BLaER1 (cell line): ENCODE measurements around the gene SNRNP40.

Experiments
- H3K27ac ChIP-seq: shearing (Covaris generic); formaldehyde crosslinking; 2 replicates; pipeline ENCODE4 v1.8.1; 2022
- H3K27me3 ChIP-seq: shearing (Covaris generic); formaldehyde crosslinking; 2 replicates; pipeline ENCODE4 v1.8.1; 2022
- H3K36me3 ChIP-seq: shearing (Covaris generic); formaldehyde crosslinking; 2 replicates; pipeline ENCODE4 v1.8.1; 2022
- H3K4me1 ChIP-seq: shearing (Covaris generic); formaldehyde crosslinking; 2 replicates; pipeline ENCODE4 v1.8.1; 2022
- H3K4me2 ChIP-seq: shearing (Covaris generic); formaldehyde crosslinking; 2 replicates; pipeline ENCODE4 v1.8.1; 2022
- H3K4me3 ChIP-seq: shearing (Covaris generic); formaldehyde crosslinking; 2 replicates; pipeline ENCODE4 v1.8.1; 2022
- H3K9ac ChIP-seq: shearing (Covaris generic); formaldehyde crosslinking; 2 replicates; pipeline ENCODE4 v1.8.1; 2022
- H3K9me3 ChIP-seq: shearing (Covaris generic); formaldehyde crosslinking; 2 replicates; pipeline ENCODE4 v1.8.1; 2022
- H4K20me1 ChIP-seq: shearing (Covaris generic); formaldehyde crosslinking; 2 replicates; pipeline ENCODE4 v1.8.1; 2022
- Cebpa-rat ChIP-seq: shearing (Covaris generic); IDR thresholded peaks from 2 replicates; pipeline ENCODE4 v1.8.1; 2022

Gene SNRNP40

DNA sequence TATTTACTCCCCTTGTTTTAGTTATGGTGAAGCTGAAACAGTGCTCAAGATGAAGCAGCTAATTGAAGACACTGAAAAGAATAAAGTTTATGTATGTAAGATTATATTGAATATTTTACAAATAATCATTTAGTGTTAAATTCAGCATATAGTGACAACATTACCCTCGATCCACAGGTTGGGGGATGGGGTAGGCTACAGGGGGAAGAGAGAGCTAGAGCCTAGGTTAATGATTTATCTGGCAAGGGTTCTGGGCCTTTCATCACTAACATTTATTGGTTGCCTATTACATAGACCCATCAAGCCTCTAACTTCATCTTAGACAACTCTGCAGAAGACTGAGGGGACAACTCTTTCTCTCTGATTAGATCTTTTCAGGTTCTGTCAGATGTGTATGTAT lies 21.6 kb upstream of the SNRNP40 start:
- H3K4me1 ChIP-seq: no peaks in the 10 kb centered on the region
- TF ChIP-seq Cebpa-rat: no peak
- no peak overlapping the region for H3K27ac ChIP-seq
- no peaks in the 10 kb centered on the region for H3K27me3 ChIP-seq
- no peak overlapping the region for H3K9ac ChIP-seq
- H3K9me3 ChIP-seq: no peaks in the 10 kb centered on the region
- no peak overlapping the region for H3K4me3 ChIP-seq
- peaks cover 88% of the 10 kb centered on the region for H3K36me3 ChIP-seq
- H3K4me2 ChIP-seq: no peak overlapping the region
- H4K20me1 ChIP-seq: no peaks in the 10 kb centered on the region

DNA sequence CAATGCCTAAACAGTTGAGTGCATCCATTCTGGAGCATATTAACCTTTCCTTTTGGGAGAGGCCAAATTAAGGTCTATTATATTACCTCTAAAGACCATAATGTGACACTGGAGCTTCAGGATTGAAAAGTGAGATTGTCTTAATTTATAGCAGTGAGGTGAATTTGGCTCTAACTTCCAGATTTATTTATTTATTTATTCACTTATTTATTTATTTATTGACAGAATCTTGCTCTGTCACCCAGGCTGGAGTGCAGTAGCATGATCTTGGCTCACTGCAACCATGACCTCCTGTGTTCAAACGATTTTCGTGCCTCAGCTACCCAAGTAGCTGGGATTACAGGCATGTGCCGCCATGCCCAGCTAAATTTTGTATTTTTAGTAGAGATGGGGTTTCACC lies 19.3 kb upstream of the SNRNP40 start:
- TF ChIP-seq Cebpa-rat: no peak
- Histone ChIP-seq H3K4me1 (no peaks in the 10 kb centered on the region), H3K27me3 (no peaks in the 10 kb centered on the region), H3K9me3 (no peaks in the 10 kb centered on the region), H3K9ac (no peak overlapping the region), H3K4me3 (no peak overlapping the region), H3K27ac (no peak overlapping the region), H3K36me3 (peaks cover 94% of the 10 kb centered on the region), H4K20me1 (no peaks in the 10 kb centered on the region), H3K4me2 (no peak overlapping the region)

DNA sequence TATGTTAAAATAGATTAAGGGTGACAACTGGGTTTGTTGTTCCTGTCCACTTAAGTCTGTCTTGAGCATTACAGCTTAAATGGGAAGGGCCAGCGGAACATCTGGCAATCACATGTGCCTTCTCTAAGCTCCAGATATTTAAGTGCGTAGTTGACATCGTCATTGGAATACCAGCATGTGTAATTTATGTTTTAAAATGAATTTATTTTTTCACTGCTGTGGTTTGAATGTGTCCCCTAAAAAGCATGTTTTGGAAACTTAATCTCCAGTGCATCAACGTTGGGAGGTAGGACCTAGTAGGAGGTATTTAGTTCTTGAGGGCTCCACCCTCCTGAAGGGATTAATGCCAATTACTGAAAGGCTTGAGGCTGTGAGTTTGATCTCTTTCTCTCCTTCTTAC lies 13.6 kb upstream of the SNRNP40 start:
- Histone ChIP-seq H3K4me1 (no peaks in the 10 kb centered on the region), H4K20me1 (peaks cover 11% of the 10 kb centered on the region; the same call in 1 of the 2 replicates), H3K27me3 (no peaks in the 10 kb centered on the region), H3K4me3 (no peak overlapping the region), H3K36me3 (peaks cover 71% of the 10 kb centered on the region), H3K9me3 (no peaks in the 10 kb centered on the region), H3K9ac (no peak overlapping the region), H3K27ac (no peak overlapping the region), H3K4me2 (no peak overlapping the region)
- no peak for TF ChIP-seq Cebpa-rat

DNA sequence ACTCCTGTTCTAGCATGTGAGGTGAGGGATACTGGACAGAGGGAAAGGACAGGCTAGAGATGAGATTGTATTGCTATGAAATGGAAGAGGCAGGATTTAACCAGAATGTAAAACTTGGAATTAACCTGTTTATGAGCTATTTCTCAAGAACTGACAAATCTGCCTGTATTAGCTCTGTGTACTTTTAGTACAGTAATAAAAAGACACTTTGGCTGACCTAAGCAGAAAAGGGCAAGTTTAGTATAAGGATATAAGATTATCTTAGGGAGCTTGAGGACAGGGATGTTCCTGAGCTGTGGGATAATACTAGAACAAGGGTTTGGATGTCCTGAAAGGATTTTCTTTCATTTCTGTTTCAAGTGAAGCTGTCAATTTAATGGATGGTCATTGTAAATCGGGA lies 11.4 kb upstream of the SNRNP40 start:
- Histone ChIP-seq H3K9ac (no peak overlapping the region), H3K4me1 (no peaks in the 10 kb centered on the region), H3K4me3 (no peak overlapping the region), H3K36me3 (peaks cover 61% of the 10 kb centered on the region), H4K20me1 (peaks cover 29% of the 10 kb centered on the region; the same call in 1 of the 2 replicates), H3K4me2 (no peak overlapping the region), H3K9me3 (no peaks in the 10 kb centered on the region), H3K27me3 (no peaks in the 10 kb centered on the region), H3K27ac (no peak overlapping the region)
- TF ChIP-seq Cebpa-rat: no peak

DNA sequence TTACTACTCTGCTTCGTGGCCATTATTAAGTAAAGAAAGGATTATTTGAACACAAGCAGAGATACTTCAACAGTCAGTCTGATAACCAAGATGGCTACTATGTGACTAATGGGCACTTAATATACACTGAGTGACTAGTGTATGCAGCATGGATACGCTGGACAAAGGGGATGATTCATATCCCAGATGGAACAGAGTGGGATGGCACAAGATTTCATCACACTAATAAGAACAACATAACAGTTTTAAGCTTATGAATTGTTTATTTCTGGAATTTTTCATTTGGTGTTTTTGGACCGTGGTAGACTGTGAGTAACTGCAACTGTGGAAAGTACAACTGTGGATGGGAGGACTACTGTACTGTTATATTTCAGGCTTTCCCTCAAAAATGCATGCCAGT lies 9.7 kb upstream of the SNRNP40 start:
- H3K27me3 ChIP-seq: no peaks in the 10 kb centered on the region
- peaks cover 44% of the 10 kb centered on the region for H4K20me1 ChIP-seq
- peaks cover 60% of the 10 kb centered on the region for H3K36me3 ChIP-seq
- H3K4me2 ChIP-seq: no peak overlapping the region
- H3K9ac ChIP-seq: no peak overlapping the region
- no peak overlapping the region for H3K27ac ChIP-seq
- H3K4me1 ChIP-seq: no peaks in the 10 kb centered on the region
- no peaks in the 10 kb centered on the region for H3K9me3 ChIP-seq
- H3K4me3 ChIP-seq: no peak overlapping the region
- no peak for TF ChIP-seq Cebpa-rat

DNA sequence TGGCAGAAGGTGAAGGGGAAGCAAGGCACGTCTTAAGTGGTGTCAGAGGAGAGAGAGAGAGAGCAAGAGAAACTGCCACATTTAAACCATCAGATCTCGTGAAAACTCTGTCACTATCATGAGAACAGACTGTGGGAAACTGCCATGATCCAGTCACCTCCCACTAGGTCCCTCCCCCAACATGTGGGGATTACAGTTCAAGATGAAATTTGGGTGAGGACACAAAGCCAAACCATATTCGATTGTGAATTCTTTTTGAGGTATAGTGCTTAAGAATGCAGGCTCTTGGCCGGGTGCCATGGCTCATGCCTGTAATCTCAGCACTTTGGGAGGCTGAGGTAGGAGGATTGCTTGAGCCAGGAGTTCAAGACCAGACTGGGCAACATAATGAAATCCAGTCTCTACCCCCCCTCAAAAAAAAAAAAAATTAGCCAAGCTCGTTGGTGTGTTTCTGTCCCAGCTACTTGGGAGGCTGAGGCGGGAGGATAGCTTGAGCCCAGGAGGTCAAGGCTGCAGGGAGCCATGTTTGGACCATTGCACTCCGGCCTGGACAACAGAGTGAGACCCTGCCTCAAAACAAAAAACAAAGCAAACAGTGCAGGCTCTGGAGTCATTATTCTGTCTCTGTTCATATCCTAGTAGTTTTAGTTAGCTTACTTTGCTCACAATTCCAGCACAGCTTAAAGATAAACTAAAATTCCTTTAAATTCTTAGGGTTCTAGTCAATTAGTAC lies 6.3 kb upstream of the SNRNP40 start:
- peaks cover 60% of the 10 kb centered on the region for H4K20me1 ChIP-seq
- no peaks in the 10 kb centered on the region for H3K9me3 ChIP-seq
- H3K9ac ChIP-seq: no peak overlapping the region
- H3K4me2 ChIP-seq: no peak overlapping the region
- TF ChIP-seq Cebpa-rat: no peak
- peaks cover 13% of the 10 kb centered on the region for H3K4me1 ChIP-seq
- no peak overlapping the region for H3K4me3 ChIP-seq
- no peaks in the 10 kb centered on the region for H3K27me3 ChIP-seq
- no peak overlapping the region for H3K27ac ChIP-seq
- peaks cover 49% of the 10 kb centered on the region for H3K36me3 ChIP-seq

DNA sequence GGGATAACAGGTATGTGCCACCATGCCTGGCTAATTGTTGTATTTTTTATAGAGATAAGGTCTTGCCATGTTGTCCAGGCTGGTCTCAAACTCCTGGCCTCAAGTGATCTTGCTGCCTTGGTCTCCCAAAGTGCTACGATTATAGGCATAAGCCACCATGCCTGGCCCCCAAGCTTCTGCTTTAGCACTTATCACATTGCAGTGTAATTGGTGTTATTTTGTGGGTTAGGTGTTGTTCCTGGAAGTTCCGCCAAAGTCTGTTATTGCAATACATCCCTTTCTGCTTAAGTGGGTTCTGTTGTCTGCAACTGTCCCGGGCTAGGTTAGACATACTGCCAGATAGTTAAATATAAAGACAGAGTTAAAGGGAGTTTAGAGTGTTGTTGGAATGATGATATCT lies 3.6 kb upstream of the SNRNP40 start:
- Histone ChIP-seq H3K4me3 (no peak overlapping the region), H3K36me3 (peaks cover 36% of the 10 kb centered on the region), H3K9ac (no peak overlapping the region), H3K4me2 (no peak overlapping the region), H3K27me3 (no peaks in the 10 kb centered on the region), H3K27ac (no peak overlapping the region), H4K20me1 (peaks cover 49% of the 10 kb centered on the region), H3K9me3 (no peaks in the 10 kb centered on the region), H3K4me1 (peaks cover 26% of the 10 kb centered on the region)
- TF ChIP-seq Cebpa-rat: no peak

DNA sequence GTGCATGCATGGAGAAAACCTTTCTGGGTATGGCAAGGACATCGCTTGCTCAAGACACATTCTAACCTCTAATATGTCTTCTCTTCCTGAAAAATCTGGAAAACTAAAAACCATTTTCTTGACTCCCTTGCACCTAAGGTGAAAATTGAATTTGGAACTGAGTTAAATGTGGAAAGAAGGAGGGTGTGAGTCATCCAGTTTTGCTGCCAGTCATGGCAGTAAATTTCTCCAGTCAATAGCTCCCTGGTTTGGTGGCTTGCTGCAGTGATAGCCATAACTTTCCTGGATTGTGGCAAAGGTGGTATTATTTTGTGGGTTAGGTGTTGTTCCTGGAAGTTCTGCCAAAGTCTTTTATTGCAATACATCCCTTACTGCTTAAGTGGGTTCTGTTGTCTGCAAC lies 2.8 kb upstream of the SNRNP40 start:
- no peak overlapping the region for H3K9ac ChIP-seq
- H3K9me3 ChIP-seq: no peaks in the 10 kb centered on the region
- H3K27me3 ChIP-seq: no peaks in the 10 kb centered on the region
- H3K4me2 ChIP-seq: no peak overlapping the region
- H3K4me3 ChIP-seq: no peak overlapping the region
- H3K36me3 ChIP-seq: peaks cover 34% of the 10 kb centered on the region
- no peak overlapping the region for H3K27ac ChIP-seq
- no peak for TF ChIP-seq Cebpa-rat
- H4K20me1 ChIP-seq: peaks cover 42% of the 10 kb centered on the region
- peaks cover 29% of the 10 kb centered on the region for H3K4me1 ChIP-seq

DNA sequence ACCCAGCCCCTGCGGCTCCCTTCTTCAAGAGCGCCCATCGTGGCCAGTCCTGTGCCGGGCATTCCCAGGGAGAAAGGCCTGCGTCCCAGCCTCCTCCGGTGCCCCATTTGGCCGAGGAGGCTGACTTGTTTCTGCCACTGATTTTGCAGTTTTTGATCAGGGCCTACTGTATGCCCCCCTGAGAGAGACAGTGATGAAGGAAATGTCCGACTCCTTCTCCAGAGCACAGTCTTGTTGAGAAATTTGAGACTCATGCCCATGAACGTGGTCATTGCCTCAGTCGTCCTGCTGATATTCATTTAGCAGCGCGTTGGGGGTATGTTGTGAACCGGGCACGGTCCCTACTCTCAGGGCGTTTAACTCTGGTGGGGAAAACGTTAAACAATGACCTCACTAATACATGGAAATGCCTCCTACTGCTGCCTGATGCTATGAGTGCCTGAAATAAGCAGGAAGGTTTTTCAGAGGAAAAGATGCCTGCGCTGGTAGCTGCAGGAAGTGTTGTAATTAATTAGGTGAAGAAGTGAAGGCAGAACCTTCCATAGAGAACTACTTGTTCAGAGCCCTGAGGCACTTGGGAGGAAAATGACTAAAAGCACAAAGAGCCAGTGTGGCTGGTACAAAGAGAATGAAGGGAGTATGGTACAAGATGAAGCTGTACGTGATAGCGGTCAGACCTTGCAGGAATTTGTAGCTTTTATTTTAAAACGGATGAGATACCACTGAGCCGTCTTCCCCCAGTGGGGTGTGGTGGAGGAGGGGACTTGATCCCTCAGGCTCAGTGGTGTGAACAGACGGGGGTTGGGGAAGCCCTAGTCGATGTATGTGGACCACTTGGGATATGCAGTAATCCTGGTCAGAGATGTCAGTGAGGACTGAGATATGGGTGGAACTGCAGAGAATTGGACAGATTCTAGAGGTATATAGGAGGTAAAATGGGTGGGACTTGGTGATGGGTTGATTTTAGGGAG lies 974 bp upstream of the SNRNP40 start:
- H3K4me1 ChIP-seq: peaks cover 29% of the 10 kb centered on the region
- peak overlapping the region; percentile 79 for H3K27ac ChIP-seq
- H3K9me3 ChIP-seq: no peaks in the 10 kb centered on the region
- peak overlapping the region; percentile 97 for H3K4me2 ChIP-seq
- no peak for TF ChIP-seq Cebpa-rat
- H3K27me3 ChIP-seq: no peaks in the 10 kb centered on the region
- peaks cover 27% of the 10 kb centered on the region for H4K20me1 ChIP-seq
- H3K4me3 ChIP-seq: peak overlapping the region; percentile 81
- peak overlapping the region; percentile 87 for H3K9ac ChIP-seq
- peaks cover 46% of the 10 kb centered on the region for H3K36me3 ChIP-seq
